Measurements from ENCODE around the gene KRTAP5-9. TPM values are rescaled to one million over a fixed set of nuclear protein-coding genes. Genes with fewer than 3 reads are reported as not detected.
"Not testable (repeated sequence)": the region's sequence is repeated elsewhere in the genome, so short reads cannot be mapped to it uniquely, and the experiment has no call there.

Gene KRTAP5-9
- total and polyA plus RNA-seq, 2 donors from 2014 or later, result 0.66 TPM; not detected in 1

DNA sequence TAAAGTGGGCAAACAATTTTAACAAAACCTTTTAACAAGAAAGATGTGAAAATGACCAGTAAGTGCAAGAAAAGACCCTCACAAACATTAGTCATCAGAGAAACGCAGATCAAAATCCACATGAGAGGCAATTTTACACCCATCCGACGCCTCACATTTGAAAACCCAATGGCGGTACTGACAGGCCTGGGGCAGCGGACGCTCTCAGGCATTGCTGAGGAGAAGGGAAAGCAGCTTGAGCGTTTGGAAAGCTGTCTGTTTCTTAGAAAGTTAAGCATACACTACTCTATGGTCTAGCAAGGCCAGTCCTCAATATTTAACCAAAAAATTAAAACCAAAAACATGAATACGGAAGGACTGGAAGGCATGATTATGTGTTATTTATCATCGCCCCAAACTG lies 12.4 kb upstream of the KRTAP5-9 start:
- intact Hi-C loops (cut with DNase I), result no loop called here
- no peaks in the 10 kb centered on the region for H3K36me3 ChIP-seq (ENCODE audit: control insufficient read depth in 2 of 3, insufficient read depth in 3 of 3, low read length in 3 of 3)
- DNase-seq (peak in 1 of 5 donors; percentile 7), FAIRE-seq (no peak)
- H3K4me3 ChIP-seq (ENCODE audit: low read length in 3 of 3), result no peak overlapping the region
- no peaks in the 10 kb centered on the region for H3K27me3 ChIP-seq (ENCODE audit: control insufficient read depth, insufficient read depth, low read length)
- no peak overlapping the region for H3K27ac ChIP-seq (ENCODE audit: low read depth in 2 of 2, low read length in 2 of 2)
- no peaks in the 10 kb centered on the region for H3K9me3 ChIP-seq (ENCODE audit: control insufficient read depth in 2 of 3, insufficient read depth in 1 of 3, low read length in 3 of 3)
- no peak overlapping the region for H3K9ac ChIP-seq (ENCODE audit: low read length in 3 of 3)
- peaks cover 0 to 5% (median 0%) of the 10 kb centered on the region in 3 donors for H3K4me1 ChIP-seq (ENCODE audit: control insufficient read depth in 2 of 3, insufficient read depth in 2 of 3, low read depth in 1 of 3, low read length in 3 of 3)
- TF ChIP-seq, protein P1, sequence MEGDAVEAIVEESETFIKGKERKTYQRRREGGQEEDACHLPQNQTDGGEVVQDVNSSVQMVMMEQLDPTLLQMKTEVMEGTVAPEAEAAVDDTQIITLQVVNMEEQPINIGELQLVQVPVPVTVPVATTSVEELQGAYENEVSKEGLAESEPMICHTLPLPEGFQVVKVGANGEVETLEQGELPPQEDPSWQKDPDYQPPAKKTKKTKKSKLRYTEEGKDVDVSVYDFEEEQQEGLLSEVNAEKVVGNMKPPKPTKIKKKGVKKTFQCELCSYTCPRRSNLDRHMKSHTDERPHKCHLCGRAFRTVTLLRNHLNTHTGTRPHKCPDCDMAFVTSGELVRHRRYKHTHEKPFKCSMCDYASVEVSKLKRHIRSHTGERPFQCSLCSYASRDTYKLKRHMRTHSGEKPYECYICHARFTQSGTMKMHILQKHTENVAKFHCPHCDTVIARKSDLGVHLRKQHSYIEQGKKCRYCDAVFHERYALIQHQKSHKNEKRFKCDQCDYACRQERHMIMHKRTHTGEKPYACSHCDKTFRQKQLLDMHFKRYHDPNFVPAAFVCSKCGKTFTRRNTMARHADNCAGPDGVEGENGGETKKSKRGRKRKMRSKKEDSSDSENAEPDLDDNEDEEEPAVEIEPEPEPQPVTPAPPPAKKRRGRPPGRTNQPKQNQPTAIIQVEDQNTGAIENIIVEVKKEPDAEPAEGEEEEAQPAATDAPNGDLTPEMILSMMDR (IDR thresholded peaks at IDR 0.05; ENCODE audit: borderline replicate concordance, extremely low read depth, insufficient read depth), result no peak

DNA sequence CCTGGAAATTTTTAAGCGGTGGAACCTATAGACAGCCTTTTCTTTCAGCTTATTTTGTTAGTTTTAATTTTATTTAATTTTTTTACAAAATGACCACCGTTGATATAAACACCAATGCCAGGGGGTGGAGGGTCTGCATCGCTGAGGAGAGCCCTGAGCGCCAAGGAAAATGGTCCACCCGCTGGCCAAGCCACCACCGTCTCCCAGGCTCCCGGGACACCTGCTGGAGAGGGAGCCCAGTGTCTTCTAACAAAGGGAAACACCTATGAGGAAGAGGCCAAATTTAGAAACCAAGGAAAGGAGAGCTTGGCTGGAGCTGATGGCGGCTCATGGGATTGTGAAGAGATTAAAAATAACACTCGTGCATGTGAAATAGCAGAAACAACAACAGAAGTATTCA lies 10.7 kb upstream of the KRTAP5-9 start:
- intact Hi-C loops (cut with DNase I), result no loop called here
- no peak overlapping the region for H3K4me3 ChIP-seq (ENCODE audit: low read length in 3 of 3)
- H3K36me3 ChIP-seq (ENCODE audit: control insufficient read depth in 2 of 3, insufficient read depth in 3 of 3, low read length in 3 of 3), result no peaks in the 10 kb centered on the region
- H3K9me3 ChIP-seq (ENCODE audit: control insufficient read depth in 2 of 3, insufficient read depth in 1 of 3, low read length in 3 of 3), result no peaks in the 10 kb centered on the region
- no peaks in the 10 kb centered on the region for H3K27me3 ChIP-seq (ENCODE audit: control insufficient read depth, insufficient read depth, low read length)
- FAIRE-seq, result no peak
- H3K27ac ChIP-seq (ENCODE audit: low read depth in 2 of 2, low read length in 2 of 2), result no peak overlapping the region
- TF ChIP-seq, protein P1 (IDR thresholded peaks at IDR 0.05; ENCODE audit: borderline replicate concordance, extremely low read depth, insufficient read depth), result no peak
- H3K4me1 ChIP-seq (ENCODE audit: control insufficient read depth in 2 of 3, insufficient read depth in 2 of 3, low read depth in 1 of 3, low read length in 3 of 3), result peaks cover 0 to 5% (median 0%) of the 10 kb centered on the region in 3 donors
- no peak overlapping the region for H3K9ac ChIP-seq (ENCODE audit: low read length in 3 of 3)
- DNase-seq, result no peak

DNA sequence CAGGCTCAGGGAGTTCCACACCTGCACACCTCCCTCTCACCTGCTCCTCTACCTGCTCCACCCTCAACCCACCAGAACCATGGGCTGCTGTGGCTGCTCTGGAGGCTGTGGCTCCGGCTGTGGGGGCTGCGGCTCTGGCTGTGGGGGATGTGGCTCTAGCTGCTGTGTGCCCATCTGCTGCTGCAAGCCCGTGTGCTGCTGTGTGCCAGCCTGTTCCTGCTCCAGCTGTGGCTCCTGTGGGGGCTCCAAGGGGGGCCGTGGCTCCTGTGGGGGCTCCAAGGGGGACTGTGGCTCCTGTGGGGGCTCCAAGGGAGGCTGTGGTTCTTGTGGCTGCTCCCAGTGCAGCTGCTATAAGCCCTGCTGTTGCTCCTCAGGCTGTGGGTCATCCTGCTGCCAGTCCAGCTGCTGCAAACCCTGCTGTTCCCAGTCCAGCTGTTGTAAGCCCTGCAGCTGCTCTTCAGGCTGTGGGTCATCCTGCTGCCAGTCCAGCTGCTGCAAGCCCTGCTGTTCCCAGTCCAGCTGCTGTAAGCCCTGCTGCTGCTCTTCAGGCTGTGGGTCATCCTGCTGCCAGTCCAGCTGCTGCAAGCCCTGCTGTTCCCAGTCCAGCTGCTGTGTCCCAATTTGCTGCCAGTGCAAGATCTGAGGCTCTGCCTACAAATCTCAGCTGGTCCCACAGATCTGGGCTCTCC lies 10.1 kb upstream of the KRTAP5-9 start, which contains the start of gene KRTAP5-8:
Gene KRTAP5-8 (plus strand): TSS at position 49 of the 689 bp plus-strand sequence. CDS start 31 bp downstream, at position 80.
- H3K4me3 ChIP-seq (ENCODE audit: low read length in 3 of 3); H3K9ac ChIP-seq (ENCODE audit: low read length in 3 of 3); H3K27ac ChIP-seq (ENCODE audit: low read depth in 2 of 2, low read length in 2 of 2); H3K4me1 ChIP-seq (ENCODE audit: control insufficient read depth in 2 of 3, insufficient read depth in 2 of 3, low read depth in 1 of 3, low read length in 3 of 3); H3K27me3 ChIP-seq (ENCODE audit: control insufficient read depth, insufficient read depth, low read length); intact Hi-C loops (cut with DNase I); H3K36me3 ChIP-seq (ENCODE audit: control insufficient read depth in 2 of 3, insufficient read depth in 3 of 3, low read length in 3 of 3); FAIRE-seq; H3K9me3 ChIP-seq (ENCODE audit: control insufficient read depth in 2 of 3, insufficient read depth in 1 of 3, low read length in 3 of 3): not testable (repeated sequence)
- DNase-seq, result peak in 2 of 5 donors; percentile 19 to 24

DNA sequence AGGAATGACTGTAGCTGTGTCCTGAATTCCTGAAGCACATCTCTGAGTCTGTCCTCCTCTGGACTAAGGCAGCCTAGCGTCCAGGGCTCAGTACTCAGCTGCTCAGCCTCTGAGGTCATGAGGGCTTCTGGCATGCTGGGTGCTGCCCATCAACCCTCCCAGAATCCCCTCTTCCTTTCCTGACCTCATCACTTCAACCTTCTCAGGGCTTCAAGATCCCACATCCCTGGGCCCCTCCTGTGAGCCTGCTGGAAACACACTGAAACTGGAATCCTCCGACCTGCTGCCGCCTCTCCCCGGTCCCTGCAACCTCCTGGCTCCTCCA lies 9.6 kb upstream of the KRTAP5-9 start:
- H3K36me3 ChIP-seq (ENCODE audit: control insufficient read depth in 2 of 3, insufficient read depth in 3 of 3, low read length in 3 of 3), result no peaks in the 10 kb centered on the region
- H3K9ac ChIP-seq (ENCODE audit: low read length in 3 of 3), result no peak overlapping the region
- TF ChIP-seq, protein P1 (IDR thresholded peaks at IDR 0.05; ENCODE audit: borderline replicate concordance, extremely low read depth, insufficient read depth), result no peak
- H3K27ac ChIP-seq (ENCODE audit: low read depth in 2 of 2, low read length in 2 of 2), result no peak overlapping the region
- H3K9me3 ChIP-seq (ENCODE audit: control insufficient read depth in 2 of 3, insufficient read depth in 1 of 3, low read length in 3 of 3), result no peaks in the 10 kb centered on the region
- FAIRE-seq, result no peak
- intact Hi-C loops (cut with DNase I), result no loop called here
- no peak overlapping the region for H3K4me3 ChIP-seq (ENCODE audit: low read length in 3 of 3)
- peak in 2 of 5 donors; percentile 7 to 26 for DNase-seq
- no peaks in the 10 kb centered on the region for H3K27me3 ChIP-seq (ENCODE audit: control insufficient read depth, insufficient read depth, low read length)
- peaks cover 0 to 5% (median 0%) of the 10 kb centered on the region in 3 donors for H3K4me1 ChIP-seq (ENCODE audit: control insufficient read depth in 2 of 3, insufficient read depth in 2 of 3, low read depth in 1 of 3, low read length in 3 of 3)
